HepG2 (cell line): ENCODE results near the gene DIP2C. TPM values are rescaled to one million over a fixed set of nuclear protein-coding genes. Genes with fewer than 3 reads are reported as not detected.
A peak's percentile ranks its signal among the peaks of the same experiment; 100 is the strongest.

ENCODE experiments used
- ATF7-NPFF ChIP-seq: sonication (generic); formaldehyde crosslinking; IDR thresholded peaks from 2 replicates; pipeline ENCODE4 v1.8.1; 2023; ENCODE audit warnings: mild to moderate bottlenecking, low read depth, missing genetic modification reagents, moderate library complexity
- BORCS8-MEF2B ChIP-seq: sonication (generic); formaldehyde crosslinking; IDR thresholded peaks from 2 replicates; pipeline ENCODE4 v1.8.0; 2022; ENCODE audit warnings: mild to moderate bottlenecking, missing genetic modification reagents
- CBX1 ChIP-seq: IDR thresholded peaks from one replicate; pipeline ENCODE4 v1.6.1; 2016; ENCODE audit warnings: antibody characterized with exemption, low read depth
- CBX5 ChIP-seq: sonication (generic); formaldehyde crosslinking; IDR thresholded peaks from 2 replicates; pipeline ENCODE4 v1.4.0; 2020; ENCODE audit warnings: missing genetic modification reagents, borderline replicate concordance
- FIP1L1 ChIP-seq: fragments of 200-400 bp; formaldehyde crosslinking; IDR thresholded peaks from 2 replicates; pipeline ENCODE4 v1.6.1; 2018; ENCODE audit warnings: low read depth, mild to moderate bottlenecking, low read length, moderate library complexity, borderline replicate concordance; ENCODE audit not compliant: insufficient read depth
- FOXA3 ChIP-seq: IDR thresholded peaks from 2 replicates; pipeline ENCODE4 v1.6.1; 2016; ENCODE audit warnings: missing genetic modification reagents, missing compliant biosample characterization
- GATAD2A ChIP-seq: IDR thresholded peaks from 2 replicates; pipeline ENCODE4 v1.6.1; 2016
- IRX3 ChIP-seq: sonication (generic); formaldehyde crosslinking; IDR thresholded peaks from 2 replicates; pipeline ENCODE4 v1.8.1; 2023; ENCODE audit warnings: mild to moderate bottlenecking, low read depth, missing genetic modification reagents, borderline replicate concordance
- JUND ChIP-seq: sonication (generic); formaldehyde crosslinking; IDR thresholded peaks from 2 replicates; pipeline ENCODE4 v1.8.0; 2022; ENCODE audit warnings: mild to moderate bottlenecking, missing genetic modification reagents
- LBX2 ChIP-seq: sonication (generic); formaldehyde crosslinking; IDR thresholded peaks from 2 replicates; pipeline ENCODE4 v1.5.0; 2020; ENCODE audit warnings: missing genetic modification reagents, mild to moderate bottlenecking, borderline replicate concordance
- MAFK ChIP-seq, 2 experiments: IDR thresholded peaks in 1 of 2; conservative IDR thresholded peaks in 1 of 2; 2 replicates each; pipeline ENCODE4 v1.6.1; 2011; ENCODE audit warnings: improper control_type of control experiment in 2 of 2, low read length in 2 of 2
- MAX ChIP-seq: IDR thresholded peaks from 2 replicates; pipeline ENCODE4 v1.6.1; 2012; ENCODE audit warnings: inconsistent platforms
- MAZ ChIP-seq, 2 experiments: sonication (generic) in 1 of 2; formaldehyde crosslinking in 1 of 2; IDR thresholded peaks; 2 replicates each; pipeline versions ENCODE4 v1.5.0 to v1.6.1; 2012 to 2020; ENCODE audit warnings: low read depth in 2 of 2, mild to moderate bottlenecking in 2 of 2, borderline replicate concordance in 1 of 2, improper control_type of control experiment in 1 of 2, low read length in 1 of 2, missing genetic modification reagents in 1 of 2, moderate library complexity in 1 of 2
- NR3C1 ChIP-seq: sonication (generic); formaldehyde crosslinking; IDR thresholded peaks from 2 replicates; pipeline ENCODE4 v1.4.0; 2020; ENCODE audit warnings: missing genetic modification reagents
- REPIN1 ChIP-seq: sonication (generic); formaldehyde crosslinking; IDR thresholded peaks from 2 replicates; pipeline ENCODE4 v1.8.0; 2022; ENCODE audit warnings: missing genetic modification reagents, low read depth, mild to moderate bottlenecking, borderline replicate concordance
- SALL1 ChIP-seq: sonication (generic); formaldehyde crosslinking; IDR thresholded peaks from 2 replicates; pipeline ENCODE4 v1.8.0; 2022; ENCODE audit warnings: mild to moderate bottlenecking, missing genetic modification reagents
- SNAI1 ChIP-seq: sonication (generic); formaldehyde crosslinking; IDR thresholded peaks from 2 replicates; pipeline ENCODE4 v1.5.0; 2020; ENCODE audit warnings: mild to moderate bottlenecking, missing genetic modification reagents, borderline replicate concordance
- SOX13 ChIP-seq, 3 experiments: fragments of 450-650 bp in 1 of 3; sonication (generic) in 1 of 3; formaldehyde crosslinking in 1 of 3; IDR thresholded peaks in 2 of 3; conservative IDR thresholded peaks in 1 of 3; 2 replicates each; pipeline versions ENCODE4 v1.5.0 to v1.6.1; 2016 to 2020; ENCODE audit warnings: antibody characterized with exemption in 1 of 3, mild to moderate bottlenecking in 1 of 3, missing compliant biosample characterization in 1 of 3, missing genetic modification reagents in 1 of 3, moderate library complexity in 1 of 3
- ZBTB14 ChIP-seq: sonication (generic); formaldehyde crosslinking; IDR thresholded peaks from 2 replicates; pipeline ENCODE4 v1.4.0; 2020; ENCODE audit warnings: missing genetic modification reagents
- ZBTB42 ChIP-seq: sonication (generic); formaldehyde crosslinking; IDR thresholded peaks from 2 replicates; pipeline ENCODE4 v1.5.0; 2020; ENCODE audit warnings: mild to moderate bottlenecking, missing genetic modification reagents
- ZNF430 ChIP-seq: sonication (generic); formaldehyde crosslinking; IDR thresholded peaks from 2 replicates; pipeline ENCODE4 v1.9.0; 2021; ENCODE audit warnings: mild to moderate bottlenecking, missing genetic modification reagents
- ZNF557 ChIP-seq: sonication (generic); formaldehyde crosslinking; IDR thresholded peaks from 2 replicates; pipeline ENCODE4 v1.4.0; 2020; ENCODE audit warnings: missing genetic modification reagents
- ZNF564 ChIP-seq: sonication (generic); formaldehyde crosslinking; IDR thresholded peaks from 2 replicates; pipeline ENCODE4 v1.8.1; 2023; ENCODE audit warnings: mild to moderate bottlenecking, missing genetic modification reagents
- ZNF598 ChIP-seq: sonication (generic); formaldehyde crosslinking; IDR thresholded peaks from 2 replicates; pipeline ENCODE4 v1.5.1; 2020; ENCODE audit warnings: mild to moderate bottlenecking, missing genetic modification reagents, borderline replicate concordance
- ZNF615 ChIP-seq: sonication (generic); formaldehyde crosslinking; IDR thresholded peaks from 2 replicates; pipeline ENCODE4 v1.5.0; 2020; ENCODE audit warnings: mild to moderate bottlenecking, missing genetic modification reagents, borderline replicate concordance
- ZNF629 ChIP-seq: sonication (generic); formaldehyde crosslinking; conservative IDR thresholded peaks from 2 replicates; pipeline ENCODE4 v1.5.0; 2020; ENCODE audit warnings: missing genetic modification reagents
- ZSCAN9 ChIP-seq: IDR thresholded peaks from 2 replicates; pipeline ENCODE4 v1.6.1; 2016; ENCODE audit warnings: borderline replicate concordance
- polyA plus RNA-seq, 8 experiments: library from polyadenylated mRNA; depleted of rRNA in 3 of 8; stranded (reverse) in 7 of 8; unstranded in 1 of 8; fragments of >200 nt; fragmentation: Illumina TruSeq in 4 of 8; extraction: Trizol in 4 of 8; gene quantifications; 2 replicates each; pipeline versions ENCODE4 v1.2.1 to v1.2.3, GENCODE V29; 2011 to 2016; ENCODE audit warnings: low read depth in 4 of 8, missing spikeins in 1 of 8, mixed read lengths in 1 of 8; ENCODE audit not compliant: insufficient read depth in 1 of 8
- total RNA-seq, 5 experiments: library from RNA; depleted of rRNA; stranded (reverse); fragments of >200 nt; fragmentation: Illumina TruSeq; extraction: Trizol; gene quantifications; 2 replicates each; pipeline ENCODE4 v1.2.3, GENCODE V29; 2016; ENCODE audit warnings: low read depth in 1 of 5

Gene DIP2C
- total and polyA plus RNA-seq, 2 of the 13 experiments (the other 11 are each of a cell fraction or from before 2014, with no cell fraction given), result 2.2 to 2.7 TPM

- TF ChIP-seq IRX3 (no peak), ZSCAN9 (CRISPR knock-in tag) (no peak), ZNF564 (CRISPR knock-in tag) (no peak), ZNF430 (CRISPR knock-in tag) (no peak), FIP1L1 (no peak), BORCS8-MEF2B (no peak), ZNF557 (CRISPR knock-in tag) (no peak), ZBTB14 (CRISPR knock-in tag) (peak; percentile 74), SALL1 (CRISPR knock-in tag) (0 out of 2 replicates have a peak, but pooled peaks have one; percentile 14), CBX5 (CRISPR knock-in tag) (no peak), LBX2 (CRISPR knock-in tag) (no peak), JUND (CRISPR knock-in tag) (no peak), ZNF598 (CRISPR knock-in tag) (no peak), ATF7-NPFF (CRISPR knock-in tag) (peak; percentile 41; the same call in 1 of the 2 replicates), SNAI1 (no peak), FOXA3 (CRISPR knock-in tag) (no peak), SOX13 (IDR thresholded peaks at IDR 0.05) (no peak), SOX13 (CRISPR knock-in tag; conservative IDR thresholded peaks at IDR 0.05 in 1 of 2, IDR thresholded peaks at IDR 0.05 in 1 of 2) (no peak), GATAD2A (no peak), MAFK (conservative IDR thresholded peaks at IDR 0.05 in 1 of 2, IDR thresholded peaks at IDR 0.05 in 1 of 2; ENCODE audit: low read length in 2 of 2) (no peak), CBX1 (no peak), NR3C1 (CRISPR knock-in tag) (no peak), MAX (0 out of 2 replicates have a peak, but pooled peaks have one; percentile 14), MAZ (IDR thresholded peaks at IDR 0.05; ENCODE audit: borderline replicate concordance, low read depth, low read length) (no peak), MAZ (CRISPR knock-in tag; IDR thresholded peaks at IDR 0.05; ENCODE audit: low read depth) (no peak), ZNF615 (no peak), REPIN1 (CRISPR knock-in tag) (no peak), ZBTB42 (no peak), ZNF629 (CRISPR knock-in tag) (0 out of 2 replicates have a peak, but pooled peaks have one; percentile 26)
These were observed at the start of gene DIP2C (continued) for GRCh38 chr10:689452-690371.
